Fibroblast of skin of left biceps (primary cell): ENCODE results near the gene TRIP11.

Source experiments
- DNase-seq, 2 experiments: peaks; one replicate each; pipeline ENCODE4 v3.0.0-alpha.2; 2013; ENCODE audit warnings: low read depth in 2 of 2

TRIP11 gene

DNA sequence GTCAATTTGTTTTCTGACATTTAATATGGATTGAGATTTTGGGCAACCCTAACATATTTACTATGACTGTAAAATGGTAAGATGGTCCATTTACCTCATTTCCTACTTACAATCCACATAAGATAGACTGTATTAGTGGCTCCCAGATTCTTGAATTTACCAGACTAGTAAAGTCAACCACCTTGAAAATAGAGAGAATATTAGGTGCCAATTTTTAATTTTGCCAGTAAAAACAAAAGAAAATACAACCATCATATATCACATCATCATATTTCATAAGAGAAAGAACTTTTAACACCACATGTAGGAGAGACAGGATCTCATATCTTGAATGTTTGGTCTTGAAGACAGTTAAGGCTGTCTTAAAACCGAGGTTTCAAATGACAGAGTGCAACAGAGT lies 84.7 kb downstream of the TRIP11 start:
- DNase-seq = no peak

DNA sequence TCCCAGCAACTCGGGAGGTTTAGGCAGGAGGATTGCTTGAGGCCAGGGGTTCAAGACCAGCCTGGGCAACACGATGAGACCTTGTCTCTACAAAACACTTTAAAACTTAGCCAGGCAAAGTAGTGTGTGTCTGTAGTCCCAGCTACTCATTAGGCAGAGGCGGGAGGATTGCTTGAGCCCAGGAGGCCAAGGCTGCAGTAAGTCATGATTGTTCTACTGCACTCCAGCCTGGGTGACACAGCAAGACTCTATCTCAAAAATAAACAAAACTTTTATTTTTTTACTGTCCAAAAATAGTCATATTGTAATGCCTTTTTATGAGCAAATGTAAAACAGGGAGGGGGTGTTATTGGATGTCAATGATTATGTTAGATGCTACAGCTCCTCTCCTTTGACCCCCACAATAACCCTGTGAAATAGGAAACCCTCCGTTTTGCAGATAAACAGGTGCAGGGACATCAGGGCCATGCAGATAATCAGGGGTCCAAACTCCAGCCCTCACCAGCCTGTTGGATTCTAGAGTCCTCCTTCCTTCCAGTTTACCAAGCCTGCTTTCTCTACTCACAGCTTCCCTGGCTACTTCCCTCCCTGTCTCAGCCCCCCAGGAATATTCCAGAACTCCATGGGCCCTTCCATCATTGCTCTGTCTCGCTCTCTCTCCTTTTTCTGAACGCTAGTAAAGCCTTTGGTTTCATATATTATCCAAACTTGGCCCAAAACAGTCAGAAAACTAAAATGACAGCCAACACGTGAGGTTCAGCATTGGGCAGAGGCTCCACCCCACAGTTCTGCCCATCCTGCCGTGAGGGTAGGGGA lies 86.5 kb downstream of the TRIP11 start:
- DNase-seq = no peak

DNA sequence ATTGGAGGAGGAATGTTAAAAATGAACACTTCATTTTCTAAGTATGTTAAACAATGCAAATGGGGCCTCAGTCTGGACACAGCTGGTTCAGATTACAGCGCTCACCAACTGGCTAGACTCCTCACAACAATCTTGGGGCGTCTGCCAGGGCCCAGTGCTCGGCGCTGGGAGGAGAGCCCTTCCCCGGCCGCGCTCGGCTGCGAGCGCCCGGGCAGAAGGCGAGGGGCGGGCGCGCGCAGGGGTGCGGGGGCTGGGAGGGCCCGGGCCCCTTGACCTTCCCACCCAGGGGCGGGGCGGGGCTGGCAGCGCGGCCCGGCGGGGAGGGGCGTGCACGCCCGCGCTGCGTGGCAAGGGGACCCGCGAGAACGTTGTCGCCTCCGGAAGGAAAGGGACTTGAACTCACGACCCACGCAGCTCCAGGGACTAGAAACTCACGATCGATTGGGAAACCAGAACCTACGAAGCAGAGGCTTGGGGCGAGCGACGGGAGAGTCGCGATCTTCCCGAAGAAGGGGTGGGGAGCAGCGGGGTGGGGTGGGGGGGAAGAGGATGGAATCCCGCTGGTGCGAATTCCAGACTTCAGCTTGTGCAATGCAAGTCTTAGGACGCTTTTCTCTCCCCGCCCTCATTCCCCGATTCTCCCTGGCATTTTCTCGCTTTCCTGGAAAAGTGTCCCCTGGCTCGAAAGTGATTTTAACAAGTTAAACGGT lies 92.2 kb downstream of the TRIP11 start, which contains the start of gene FBLN5:
Gene FBLN5 (minus strand): TSS at position 220 of the 710 bp plus-strand sequence. CDS start 465 bp downstream, outside the sequence.
- peak; percentile 92 for DNase-seq

DNA sequence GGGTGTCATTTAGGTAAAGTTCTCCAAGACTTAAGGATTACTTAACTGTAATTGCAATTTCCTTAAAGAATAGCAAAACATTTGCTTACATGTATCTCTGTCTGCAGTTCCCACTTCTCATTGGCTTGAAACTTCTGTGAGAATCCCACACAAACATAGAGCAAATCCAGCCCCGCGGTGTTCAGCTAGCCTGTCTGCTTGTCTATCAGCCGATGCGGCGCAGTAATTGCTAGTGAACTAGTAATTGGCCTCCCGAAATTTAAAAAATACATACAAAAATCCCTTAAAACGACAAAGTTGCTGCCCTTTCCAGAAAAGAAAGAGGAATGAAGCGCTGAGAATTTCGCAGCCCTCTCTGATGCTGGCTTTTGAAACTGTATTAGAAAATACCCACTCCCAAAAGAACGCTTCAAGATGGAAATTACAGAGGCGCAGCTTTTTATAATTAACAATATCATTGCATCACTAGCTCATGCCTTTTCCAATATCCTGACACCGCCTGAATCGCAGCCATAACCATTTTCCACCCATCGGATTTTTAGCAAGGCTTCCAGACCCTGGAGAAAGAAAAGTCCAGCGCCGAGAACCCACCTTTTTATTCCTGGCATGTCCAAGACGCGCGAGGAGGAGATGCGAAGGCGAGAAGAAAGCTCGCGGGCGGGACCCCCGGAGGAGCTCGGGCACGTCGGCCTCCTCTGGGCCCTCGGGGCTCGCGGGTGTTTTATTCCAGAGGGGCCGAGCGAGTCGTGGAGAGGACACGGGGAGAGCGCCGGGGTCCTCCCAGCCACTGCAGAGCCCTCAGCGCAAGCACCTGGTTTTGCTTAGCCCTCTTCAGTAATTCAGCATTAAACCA lies 93.0 kb downstream of the TRIP11 start:
- no peak for DNase-seq

DNA sequence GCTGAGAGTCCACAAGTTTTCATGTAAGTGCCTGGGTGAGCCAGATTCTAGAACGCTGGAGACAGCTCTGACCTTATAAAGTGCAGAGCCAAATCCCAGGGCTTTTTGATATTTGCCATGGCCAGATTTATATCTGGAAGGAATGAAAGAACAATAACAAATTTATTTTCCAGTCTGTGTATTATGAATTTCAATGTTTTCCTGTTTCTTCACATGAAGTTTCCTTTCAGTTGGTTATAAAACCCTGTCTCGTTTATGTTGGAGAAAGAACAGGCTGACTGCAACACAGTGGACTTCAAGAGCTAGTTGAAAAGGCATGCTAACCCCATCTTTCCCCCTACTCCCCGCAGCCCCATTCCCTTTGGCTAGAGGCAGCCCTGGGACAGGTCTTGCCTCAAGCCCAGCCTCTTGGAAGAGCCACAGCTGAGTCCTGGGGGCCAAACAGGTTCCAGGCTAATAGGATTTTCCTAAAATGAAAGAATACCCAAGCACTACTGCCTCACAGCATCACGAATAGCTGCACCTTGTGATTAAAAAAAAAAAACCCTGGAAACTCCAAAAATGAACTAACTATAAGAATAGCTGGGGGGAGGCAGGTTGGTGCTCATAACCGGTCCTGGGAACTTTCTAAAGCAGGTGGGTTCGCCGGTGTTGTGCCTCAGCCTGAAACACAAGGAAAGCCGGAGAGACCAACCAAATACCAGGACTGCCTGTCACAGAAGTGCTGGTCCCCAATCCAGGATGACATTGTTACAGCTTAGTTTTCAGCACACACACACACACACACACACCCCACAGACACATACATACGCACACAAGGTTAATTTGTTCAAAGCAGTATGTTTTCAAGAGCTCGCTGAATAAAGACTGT lies 93.9 kb downstream of the TRIP11 start:
- no peak for DNase-seq

DNA sequence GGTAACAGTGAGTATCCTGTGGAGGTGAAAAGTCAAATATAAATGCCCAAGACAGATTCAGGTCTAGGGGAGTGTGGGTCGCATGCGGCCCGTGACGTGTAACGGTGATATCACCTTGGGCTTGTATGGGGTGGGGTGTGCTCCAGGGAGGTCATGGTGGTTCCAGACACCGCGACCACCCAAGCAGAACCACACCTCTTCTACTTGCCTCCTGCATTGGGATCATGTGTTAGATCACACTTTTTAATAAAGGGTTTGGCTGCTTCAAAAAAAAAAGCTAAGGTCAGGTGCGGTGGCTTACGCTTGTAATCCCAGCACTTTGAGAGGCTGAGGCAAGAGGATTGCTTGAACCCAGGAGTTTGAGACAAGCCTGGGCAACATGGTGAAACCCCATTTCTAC lies 96.9 kb downstream of the TRIP11 start:
- no peak for DNase-seq

DNA sequence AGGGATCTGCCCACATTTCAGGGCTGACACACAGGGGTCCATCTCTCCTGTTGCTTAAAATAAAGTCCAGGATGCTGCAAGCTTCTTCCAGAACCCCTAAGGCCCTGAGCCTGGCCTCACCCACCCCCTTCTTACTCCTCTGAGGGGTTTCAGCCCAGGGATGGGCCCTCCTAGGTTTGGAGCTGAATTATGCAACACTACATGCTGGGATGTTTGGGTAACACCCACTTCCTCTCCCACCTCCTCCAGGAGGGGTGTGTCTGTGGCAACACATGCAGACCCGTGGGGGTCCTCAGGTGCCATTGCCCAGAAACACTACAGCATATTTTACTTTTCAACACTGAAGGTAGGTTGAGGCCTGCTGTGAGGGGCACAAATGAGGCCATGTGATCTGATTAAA lies 97.7 kb downstream of the TRIP11 start:
- no peak for DNase-seq

DNA sequence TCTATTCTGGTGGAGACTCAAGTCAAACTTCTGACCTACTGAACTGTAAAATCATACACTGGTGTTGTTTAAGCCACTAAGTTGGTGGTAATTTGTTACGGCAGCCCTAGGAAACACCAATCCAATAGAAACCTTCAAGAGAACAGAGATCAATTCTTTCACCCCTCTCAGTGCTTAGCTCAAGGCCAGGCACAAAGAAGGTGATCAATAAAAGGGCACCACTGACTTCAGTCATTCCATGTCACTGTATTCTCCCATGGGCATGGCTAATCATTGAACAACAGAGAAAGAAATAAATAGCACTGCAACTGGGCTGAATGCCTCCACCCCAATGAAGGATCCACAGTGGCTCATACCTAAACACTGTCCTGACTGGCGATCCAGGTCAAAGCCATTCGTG lies 99.7 kb downstream of the TRIP11 start:
- no peak for DNase-seq

DNA sequence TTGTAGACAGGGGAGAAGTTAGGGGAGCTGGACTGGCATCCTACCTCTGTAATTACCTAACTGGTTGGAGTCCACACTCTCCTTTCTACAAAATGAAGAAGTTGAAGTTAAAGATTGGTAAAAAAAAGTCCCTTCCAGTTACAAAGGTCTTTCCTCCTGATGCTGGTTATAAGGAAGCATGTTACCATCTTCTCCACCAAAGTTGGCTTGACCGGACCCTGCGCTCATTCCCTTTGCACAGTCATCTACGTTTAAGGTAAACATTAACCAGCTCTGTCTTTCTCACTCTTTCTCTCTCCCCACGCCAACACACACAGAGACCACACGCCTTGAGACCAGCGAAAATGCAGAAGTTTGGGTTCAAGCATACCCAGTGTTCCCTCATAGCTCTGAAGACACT lies 104.3 kb downstream of the TRIP11 start:
- DNase-seq = no peak

DNA sequence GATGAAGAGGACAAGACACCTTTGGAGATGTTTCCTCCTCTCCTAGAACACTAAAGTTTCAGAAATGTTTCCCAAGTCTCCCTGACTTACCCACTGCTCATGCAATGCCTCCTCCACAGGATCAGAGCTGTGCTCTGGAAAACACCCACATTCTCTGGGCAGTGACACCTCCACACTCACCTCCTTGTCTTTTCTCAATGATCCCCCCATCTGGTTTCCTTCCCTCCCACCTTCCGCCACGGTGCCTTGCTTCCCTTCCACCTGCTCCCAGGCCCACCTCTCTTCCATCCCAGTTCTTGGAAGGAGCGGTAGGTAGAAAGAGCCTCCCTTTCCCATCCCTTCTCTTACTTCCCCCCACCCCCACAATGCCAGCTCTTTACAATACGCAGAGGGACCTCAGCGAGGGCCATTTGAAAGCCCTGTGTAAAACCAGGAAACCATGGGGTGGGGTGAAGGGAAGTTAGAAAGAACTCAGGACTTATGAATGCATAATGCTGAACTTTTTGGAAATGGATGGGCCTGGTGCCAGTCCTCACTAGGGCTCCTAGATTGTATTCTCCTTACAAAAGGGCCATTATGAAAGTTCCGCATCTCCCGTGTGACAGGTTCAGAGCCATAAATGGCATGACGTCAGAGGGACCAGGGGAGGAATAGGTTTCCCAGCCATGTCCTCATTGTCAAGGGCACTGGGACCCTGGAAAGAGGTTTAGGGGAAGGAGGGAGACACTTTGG lies 105.1 kb downstream of the TRIP11 start:
- DNase-seq = no peak

DNA sequence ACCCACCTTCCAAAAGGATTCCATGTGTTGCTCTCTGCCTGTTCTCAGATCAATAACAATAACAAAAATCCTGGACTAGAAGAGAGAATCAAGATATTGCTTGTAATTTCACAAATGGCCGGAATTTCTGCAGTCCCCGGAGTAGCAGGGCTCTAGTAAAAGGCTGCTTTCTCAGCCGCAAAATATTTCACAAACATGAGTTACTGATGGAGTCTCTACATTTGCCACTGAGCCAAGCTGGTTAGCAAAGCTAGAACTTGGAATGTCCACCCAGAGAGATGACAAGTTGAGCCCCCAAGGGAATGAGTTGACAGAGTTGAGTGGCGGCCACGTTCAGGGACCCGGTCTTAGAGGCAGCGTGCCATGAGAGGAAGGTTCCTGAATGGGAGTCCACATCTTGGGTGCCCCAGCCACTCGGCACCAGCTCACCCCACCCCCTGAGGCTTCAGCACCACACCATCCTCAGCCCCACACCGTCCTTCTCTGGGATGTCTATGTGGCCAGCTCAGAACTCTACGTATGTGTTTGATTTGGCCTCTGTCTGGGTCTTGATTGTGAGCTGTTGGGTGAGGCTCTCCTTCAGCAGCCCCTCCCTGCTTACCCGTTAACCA lies 108.3 kb downstream of the TRIP11 start:
- no peak for DNase-seq

DNA sequence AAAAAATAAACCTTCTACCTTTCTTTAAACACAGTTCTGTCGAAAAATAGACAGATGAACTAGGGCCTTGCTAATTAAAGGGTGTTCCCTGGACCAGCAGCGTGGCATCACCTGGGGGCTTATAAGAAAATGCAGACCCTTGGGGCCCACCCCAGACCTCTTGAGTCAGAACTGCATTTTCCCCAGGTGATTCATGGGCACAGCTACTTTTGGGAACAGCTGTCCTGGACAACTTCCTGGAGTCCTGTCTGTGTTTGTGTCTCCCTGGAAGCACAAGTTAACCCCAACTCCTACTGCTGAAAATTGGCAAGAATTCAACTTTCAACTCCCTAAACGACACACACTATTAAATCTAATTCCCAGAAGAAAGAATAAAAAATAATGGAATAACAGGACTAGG lies 110.2 kb downstream of the TRIP11 start:
- DNase-seq = no peak

DNA sequence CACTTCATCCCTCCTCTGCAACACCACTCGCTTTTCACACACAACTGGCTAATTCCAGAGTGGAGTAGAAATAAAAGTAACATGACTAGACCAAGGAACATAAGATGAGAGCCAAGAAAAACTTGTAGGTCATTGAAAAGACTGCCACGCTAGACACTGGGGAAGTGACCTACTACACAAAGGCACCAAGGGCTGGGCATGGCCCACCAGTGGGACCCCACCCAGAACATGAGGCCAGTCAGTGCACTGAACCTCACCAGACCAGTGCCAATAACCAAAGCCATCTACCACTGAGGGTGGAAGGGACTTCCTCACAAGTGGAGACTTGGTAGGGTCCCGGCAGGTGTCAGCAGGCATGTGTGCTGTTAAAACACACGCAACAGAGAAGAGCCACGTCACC lies 112.1 kb downstream of the TRIP11 start:
- DNase-seq = no peak

DNA sequence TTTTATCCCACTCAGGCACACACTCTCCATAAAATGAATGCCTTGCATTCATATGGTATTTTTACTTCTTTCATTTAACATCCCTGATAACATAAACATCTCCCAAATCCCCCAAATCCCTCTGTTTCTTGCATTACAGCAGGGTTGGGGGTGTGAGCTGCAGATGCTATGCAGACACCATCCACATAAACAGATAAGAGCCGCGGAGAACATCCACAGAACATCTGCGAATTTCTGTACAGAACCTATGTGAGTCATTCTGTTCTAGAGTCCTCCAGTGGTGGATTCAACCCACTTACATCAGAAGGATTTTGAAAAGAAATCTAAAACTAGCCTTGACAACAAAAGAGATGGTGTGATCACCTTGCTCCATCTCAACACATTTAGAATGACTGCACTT lies 112.7 kb downstream of the TRIP11 start:
- DNase-seq = no peak

DNA sequence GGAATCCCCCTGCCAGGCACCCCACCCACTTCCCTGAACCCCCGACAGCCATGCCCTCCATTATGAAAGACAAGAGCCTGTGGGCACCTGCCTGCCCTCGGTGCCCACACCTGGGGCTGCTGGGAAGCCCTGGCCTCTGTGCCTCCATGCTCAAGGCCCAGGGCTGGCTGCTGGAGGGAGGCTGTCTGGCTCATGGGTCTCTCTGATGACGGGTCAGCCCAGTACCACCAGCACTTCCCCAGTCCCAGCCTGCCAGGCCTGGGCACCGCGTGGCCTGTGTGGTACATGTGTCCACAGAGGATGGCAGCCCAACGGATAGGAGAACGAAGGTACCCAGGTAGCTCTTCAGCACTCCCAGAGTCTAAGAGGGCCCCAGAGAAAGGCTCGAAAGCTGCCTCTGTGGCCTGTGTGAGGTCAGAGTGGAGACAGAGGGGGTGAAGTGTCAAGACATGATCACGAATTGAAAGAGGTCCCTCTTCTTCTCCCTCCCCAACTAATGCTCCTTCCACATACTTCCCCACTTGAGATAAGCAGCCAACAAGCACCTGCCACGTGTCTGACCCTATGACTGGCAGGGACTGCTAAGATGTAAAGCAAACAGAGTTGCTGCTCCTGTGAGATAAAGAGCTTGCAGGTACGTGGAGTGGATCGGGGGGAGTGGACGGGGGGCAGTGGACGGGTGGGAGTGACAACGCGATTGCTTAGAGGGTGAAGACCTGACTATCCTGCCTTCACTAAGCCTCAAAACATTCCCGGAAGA lies 113.5 kb downstream of the TRIP11 start:
- DNase-seq = no peak

DNA sequence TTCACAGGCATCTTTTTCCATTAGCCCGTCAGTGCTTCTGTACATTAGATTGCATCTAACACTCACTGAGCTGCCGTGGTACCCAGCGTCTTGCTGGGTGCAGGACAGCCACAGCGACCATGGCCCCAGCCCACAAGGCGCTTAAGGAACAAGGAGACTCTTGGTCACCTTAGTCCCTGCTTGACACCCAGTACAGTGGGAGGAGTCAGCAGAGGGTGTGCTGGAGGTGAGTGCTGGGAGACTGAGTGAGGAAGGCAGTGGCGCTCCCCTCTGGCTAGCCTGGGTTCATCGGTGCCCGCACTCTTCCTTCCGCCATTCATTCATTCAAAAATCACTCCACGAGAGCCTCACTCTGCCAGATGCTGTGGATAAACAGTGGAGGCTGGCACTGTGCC lies 114.1 kb downstream of the TRIP11 start:
- DNase-seq = no peak

DNA sequence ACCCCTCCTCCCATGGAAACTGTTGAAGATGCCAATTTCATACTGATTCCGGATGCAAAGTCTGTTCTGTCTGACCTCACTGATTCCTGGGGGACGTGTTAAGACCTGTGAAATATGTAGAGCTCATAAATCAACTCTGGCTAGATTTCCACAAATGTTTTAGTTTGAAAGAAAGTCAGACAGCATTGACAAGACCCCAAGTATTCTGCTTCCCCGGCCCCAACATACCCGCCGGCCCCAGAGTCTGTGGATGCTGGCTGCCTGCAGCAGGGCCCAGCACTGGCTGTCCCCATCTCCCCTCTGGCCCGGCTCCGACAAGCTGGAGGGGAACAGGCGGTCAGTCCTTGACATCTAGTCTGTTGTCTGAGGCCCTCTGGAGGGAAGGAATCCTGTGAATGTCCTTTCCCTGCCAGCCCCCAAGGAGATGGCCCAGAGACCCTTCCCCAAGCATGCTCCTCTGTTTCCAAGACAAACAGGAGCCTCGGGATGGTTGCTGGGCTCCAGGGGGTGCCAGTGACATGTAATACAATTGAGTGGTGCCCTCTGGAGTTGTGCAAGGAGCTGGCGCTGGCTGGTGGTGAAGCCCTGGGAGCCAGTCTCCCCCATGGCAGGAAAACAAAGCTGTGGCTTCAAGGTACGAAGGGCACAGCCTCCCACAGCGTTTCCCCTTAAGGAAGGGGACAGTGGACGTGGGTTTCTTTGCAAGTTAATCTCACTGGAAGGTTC lies 114.7 kb downstream of the TRIP11 start:
- DNase-seq = peak; percentile 80

DNA sequence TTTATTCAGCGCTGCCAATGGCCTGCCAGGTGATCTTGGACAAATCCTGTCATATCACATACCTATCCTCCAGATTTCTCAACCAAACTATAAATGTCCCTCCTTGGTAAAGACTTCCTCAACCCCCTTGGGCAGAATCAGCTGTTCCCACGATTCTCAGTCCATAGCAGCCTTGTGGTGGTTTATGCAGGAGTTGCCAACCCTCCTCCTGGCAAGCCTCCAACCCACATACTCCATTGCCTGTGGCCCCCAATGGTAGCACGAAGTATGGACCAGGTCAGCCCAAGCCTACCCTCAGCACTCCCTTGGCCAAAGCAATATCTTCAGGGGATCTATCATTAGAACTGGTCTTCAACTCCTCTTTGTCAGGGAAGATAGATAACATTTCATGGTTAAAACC lies 119.3 kb downstream of the TRIP11 start:
- DNase-seq = no peak

DNA sequence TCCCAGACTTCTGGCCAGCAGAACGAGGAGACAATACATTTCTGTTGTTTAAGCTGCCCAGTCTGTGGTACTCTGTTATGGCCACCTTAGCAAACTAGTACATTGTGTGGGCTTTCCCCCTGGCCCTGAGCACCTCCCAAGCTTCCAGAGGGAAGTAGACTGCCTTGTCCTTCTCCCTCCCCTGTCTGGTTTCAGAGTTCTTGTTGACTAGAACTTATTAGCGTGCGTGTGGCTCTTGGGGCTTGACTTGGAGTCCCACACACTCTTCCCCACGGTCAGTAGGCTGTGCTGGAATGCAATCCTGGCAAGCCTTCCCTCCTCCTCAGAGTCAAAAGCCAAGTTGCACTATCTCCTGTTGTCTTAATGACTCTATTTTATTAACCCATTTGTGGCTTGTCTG lies 120.0 kb downstream of the TRIP11 start:
- no peak for DNase-seq
